Measurements from ENCODE around the gene EPB41L4B. TPM values are rescaled to one million over a fixed set of nuclear protein-coding genes. Genes with fewer than 3 reads are reported as not detected.
"Not testable (repeated sequence)": the region's sequence is repeated elsewhere in the genome, so short reads cannot be mapped to it uniquely, and the experiment has no call there.

EPB41L4B gene
- 0.71 TPM for total RNA-seq
- polyA plus RNA-seq, result 4.2 TPM
- long read RNA-seq, donor 1, result 0 reads
- long read RNA-seq, donor 2, result 0 reads
- long read RNA-seq, donor 3, result 0 reads
- long read RNA-seq, donor 4, result 0 reads
- long read RNA-seq, donor 5, full-length matches to known transcripts, result 2 of 2 reads
- long read RNA-seq, donor 5, partial matches to known transcripts, result 0 of 2 reads
- long read RNA-seq, donor 5, other reads (novel, unspliced or antisense), result 0 of 2 reads
- long read RNA-seq, donor 6, result 0 reads
- long read RNA-seq, donor 7, result 0 reads
- long read RNA-seq, donor 8, result 0 reads
- long read RNA-seq, donor 9, result 0 reads
- long read RNA-seq, donor 10, result 0 reads

- under 1% methylated on average over 72 of the region's 72 CpGs for WGBS
- H3K27ac ChIP-seq (ENCODE audit: low read depth in 1 of 2, low read length in 1 of 2), result no peak within 1 kb of the TSS
- peak; percentile 27 to 89 (median 73) for DNase-seq (ENCODE audit: low read depth in 6 of 9, low spot score in 9 of 9)
- H3K9me3 ChIP-seq (ENCODE audit: control insufficient read depth in 2 of 2, insufficient read depth in 1 of 2, low read length in 1 of 2), result no peaks in the 10 kb centered on the region
- peak within 1 kb of the TSS in 1 of 2 donors; percentile 50 for H3K4me3 ChIP-seq (ENCODE audit: low read length in 2 of 2)
- peaks cover 3 to 7% of the 10 kb centered on the region in 2 donors for H3K4me1 ChIP-seq (ENCODE audit: control insufficient read depth in 2 of 2, insufficient read depth in 2 of 2, low read length in 2 of 2)
- H3K36me3 ChIP-seq (ENCODE audit: control insufficient read depth in 2 of 2, insufficient read depth in 2 of 2, low read length in 1 of 2), result no peaks in the 10 kb centered on the region
- peaks cover 48 to 52% of the 10 kb centered on the region in 2 donors for H3K27me3 ChIP-seq (ENCODE audit: control insufficient read depth in 2 of 2, insufficient read depth in 1 of 2, low read length in 1 of 2)
Observed at GRCh38 chr9:109320742-109321448, at the start of gene EPB41L4B. Gene EPB41L4B (minus strand): TSS chr9:109321059. CDS start chr9:109320446, 613 bp downstream.

GRCh38 chr9:109369285-109369684 lies 48.4 kb upstream of the EPB41L4B start:
- no peaks in the 10 kb centered on the region for H3K36me3 ChIP-seq (ENCODE audit: control insufficient read depth in 2 of 2, insufficient read depth in 2 of 2, low read length in 1 of 2)
- no peaks in the 10 kb centered on the region for H3K9me3 ChIP-seq (ENCODE audit: control insufficient read depth in 2 of 2, insufficient read depth in 1 of 2, low read length in 1 of 2)
- no peak for DNase-seq (ENCODE audit: low read depth in 6 of 9, low spot score in 9 of 9)
- 89% methylated on average over 2 of the region's 2 CpGs for WGBS
- no peak overlapping the region for H3K4me3 ChIP-seq (ENCODE audit: low read length in 2 of 2)
- H3K27ac ChIP-seq (ENCODE audit: low read depth in 1 of 2, low read length in 1 of 2), result no peak overlapping the region
- H3K27me3 ChIP-seq (ENCODE audit: control insufficient read depth in 2 of 2, insufficient read depth in 1 of 2, low read length in 1 of 2), result no peaks in the 10 kb centered on the region
- no peaks in the 10 kb centered on the region for H3K4me1 ChIP-seq (ENCODE audit: control insufficient read depth in 2 of 2, insufficient read depth in 2 of 2, low read length in 2 of 2)

DNA sequence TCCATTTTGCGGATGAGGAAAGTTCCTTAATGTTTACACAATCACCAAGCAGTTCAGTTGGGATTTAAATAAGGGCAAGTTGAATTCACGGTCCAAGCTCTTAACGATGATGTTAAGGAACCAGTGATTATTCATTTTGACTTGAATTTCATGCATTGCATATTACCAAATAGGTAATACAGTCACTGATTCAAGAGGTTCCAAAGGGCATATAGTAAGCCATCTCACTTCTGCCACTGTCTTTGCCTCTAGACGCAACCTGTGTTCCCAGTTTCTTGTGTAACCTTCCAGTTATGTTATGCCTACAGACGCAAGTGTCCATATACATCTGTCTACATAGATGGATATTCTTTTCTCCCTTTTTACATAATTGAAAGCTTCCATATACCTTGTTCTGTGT lies 39.9 kb upstream of the EPB41L4B start:
- H3K27ac ChIP-seq (ENCODE audit: low read depth in 1 of 2, low read length in 1 of 2), result no peak overlapping the region
- WGBS, result 95% methylated on average over 5 of the region's 5 CpGs
- H3K4me1 ChIP-seq (ENCODE audit: control insufficient read depth in 2 of 2, insufficient read depth in 2 of 2, low read length in 2 of 2), result no peaks in the 10 kb centered on the region
- no peaks in the 10 kb centered on the region for H3K27me3 ChIP-seq (ENCODE audit: control insufficient read depth in 2 of 2, insufficient read depth in 1 of 2, low read length in 1 of 2)
- no peaks in the 10 kb centered on the region for H3K9me3 ChIP-seq (ENCODE audit: control insufficient read depth in 2 of 2, insufficient read depth in 1 of 2, low read length in 1 of 2)
- no peak overlapping the region for H3K4me3 ChIP-seq (ENCODE audit: low read length in 2 of 2)
- no peak for DNase-seq (ENCODE audit: low read depth in 6 of 9, low spot score in 9 of 9)
- no peaks in the 10 kb centered on the region for H3K36me3 ChIP-seq (ENCODE audit: control insufficient read depth in 2 of 2, insufficient read depth in 2 of 2, low read length in 1 of 2)

GRCh38 chr9:109358968-109359603 lies 38.2 kb upstream of the EPB41L4B start:
- 93% methylated on average over 8 of the region's 8 CpGs for WGBS
- H3K27ac ChIP-seq (ENCODE audit: low read depth in 1 of 2, low read length in 1 of 2); H3K4me3 ChIP-seq (ENCODE audit: low read length in 2 of 2); H3K4me1 ChIP-seq (ENCODE audit: control insufficient read depth in 2 of 2, insufficient read depth in 2 of 2, low read length in 2 of 2); DNase-seq (ENCODE audit: low read depth in 6 of 9, low spot score in 9 of 9); H3K9me3 ChIP-seq (ENCODE audit: control insufficient read depth in 2 of 2, insufficient read depth in 1 of 2, low read length in 1 of 2); H3K36me3 ChIP-seq (ENCODE audit: control insufficient read depth in 2 of 2, insufficient read depth in 2 of 2, low read length in 1 of 2); H3K27me3 ChIP-seq (ENCODE audit: control insufficient read depth in 2 of 2, insufficient read depth in 1 of 2, low read length in 1 of 2): not testable (repeated sequence)

DNA sequence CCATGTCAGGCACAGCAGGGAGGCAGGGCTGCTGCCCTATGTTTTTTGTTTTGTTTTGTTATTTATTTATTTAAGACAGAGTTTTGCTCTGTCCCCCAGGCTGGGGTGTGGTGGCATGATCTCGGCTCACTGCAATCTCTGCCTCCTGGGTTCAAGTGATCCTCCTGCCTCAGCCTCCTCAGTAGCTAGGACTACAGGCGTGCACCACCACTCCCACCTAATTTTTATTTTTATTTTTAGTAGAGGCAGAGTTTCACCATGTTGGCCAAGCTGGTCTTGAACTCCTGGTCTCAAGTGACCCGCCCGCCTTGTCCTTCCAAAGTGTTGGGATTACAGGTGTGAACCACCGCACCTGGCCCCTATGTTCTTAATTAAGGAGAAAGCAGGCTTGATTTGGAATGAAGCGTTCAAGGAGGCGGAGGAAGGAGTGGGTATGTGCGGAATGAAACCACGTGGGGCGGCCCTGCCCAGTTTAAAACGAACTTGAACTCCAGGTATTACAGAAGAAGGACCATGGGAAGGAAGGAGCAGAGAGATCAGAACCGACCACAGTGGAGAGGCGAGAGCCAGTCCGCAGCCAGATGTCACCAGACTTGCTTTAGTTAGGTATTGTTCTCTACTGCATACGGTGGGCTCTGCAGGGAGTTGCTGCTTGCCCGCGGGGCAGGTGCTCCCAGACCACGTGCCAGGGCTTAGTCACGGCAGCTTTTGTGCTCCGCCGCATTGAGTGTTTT lies 34.9 kb upstream of the EPB41L4B start:
- Histone ChIP-seq H3K36me3 (ENCODE audit: control insufficient read depth in 2 of 2, insufficient read depth in 2 of 2, low read length in 1 of 2) (no peaks in the 10 kb centered on the region), H3K27ac (ENCODE audit: low read depth in 1 of 2, low read length in 1 of 2) (no peak overlapping the region), H3K4me1 (ENCODE audit: control insufficient read depth in 2 of 2, insufficient read depth in 2 of 2, low read length in 2 of 2) (no peaks in the 10 kb centered on the region), H3K4me3 (ENCODE audit: low read length in 2 of 2) (no peak overlapping the region), H3K9me3 (ENCODE audit: control insufficient read depth in 2 of 2, insufficient read depth in 1 of 2, low read length in 1 of 2) (no peaks in the 10 kb centered on the region), H3K27me3 (ENCODE audit: control insufficient read depth in 2 of 2, insufficient read depth in 1 of 2, low read length in 1 of 2) (no peaks in the 10 kb centered on the region)
- no peak for DNase-seq (ENCODE audit: low read depth in 6 of 9, low spot score in 9 of 9)
- WGBS, result 91% methylated on average over 21 of the region's 21 CpGs

DNA sequence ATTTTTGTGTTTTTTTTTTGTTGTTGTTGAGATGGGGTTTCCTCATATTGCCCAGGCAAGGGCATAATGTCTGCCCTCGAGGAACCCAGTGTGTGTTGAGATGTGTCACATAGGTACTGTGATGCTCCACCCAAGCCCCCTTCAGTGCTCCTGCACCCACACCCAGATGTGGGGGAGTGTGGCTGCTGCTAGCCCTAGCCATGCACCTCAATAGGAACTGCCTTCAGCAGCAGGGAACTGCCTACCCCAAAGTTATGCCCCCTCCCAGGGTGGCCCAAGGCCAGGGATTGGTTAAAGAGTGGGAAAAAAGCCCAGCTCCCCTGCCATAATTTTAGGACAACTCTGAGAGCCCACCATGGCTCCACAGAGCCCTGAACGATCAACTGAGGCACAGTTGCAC lies 33.3 kb upstream of the EPB41L4B start:
- Histone ChIP-seq H3K27me3 (ENCODE audit: control insufficient read depth in 2 of 2, insufficient read depth in 1 of 2, low read length in 1 of 2) (no peaks in the 10 kb centered on the region), H3K27ac (ENCODE audit: low read depth in 1 of 2, low read length in 1 of 2) (no peak overlapping the region), H3K4me1 (ENCODE audit: control insufficient read depth in 2 of 2, insufficient read depth in 2 of 2, low read length in 2 of 2) (no peaks in the 10 kb centered on the region), H3K4me3 (ENCODE audit: low read length in 2 of 2) (no peak overlapping the region), H3K9me3 (ENCODE audit: control insufficient read depth in 2 of 2, insufficient read depth in 1 of 2, low read length in 1 of 2) (no peaks in the 10 kb centered on the region), H3K36me3 (ENCODE audit: control insufficient read depth in 2 of 2, insufficient read depth in 2 of 2, low read length in 1 of 2) (no peaks in the 10 kb centered on the region)
- no peak for DNase-seq (ENCODE audit: low read depth in 6 of 9, low spot score in 9 of 9)
- 90% methylated on average over 2 of the region's 2 CpGs for WGBS

DNA sequence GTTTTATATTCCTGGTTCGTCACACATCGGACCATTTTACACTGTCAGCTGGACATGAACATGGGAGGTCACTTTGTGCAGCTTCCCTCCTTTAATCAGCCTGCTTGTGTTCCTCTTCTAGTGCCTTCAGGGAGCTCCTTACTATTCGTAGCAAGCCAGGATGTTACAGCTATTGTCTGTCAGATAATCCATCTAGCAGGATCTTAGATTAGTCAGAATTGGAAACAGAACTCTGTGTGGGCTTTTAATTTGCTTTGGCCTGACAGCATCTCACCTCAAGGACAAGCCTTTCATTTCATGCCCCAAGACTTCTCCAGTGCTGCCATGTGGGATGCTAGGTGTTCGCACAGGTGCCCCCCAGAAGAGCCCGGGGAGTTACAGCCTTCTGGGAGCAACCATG lies 30.2 kb upstream of the EPB41L4B start:
- H3K9me3 ChIP-seq (ENCODE audit: control insufficient read depth in 2 of 2, insufficient read depth in 1 of 2, low read length in 1 of 2), result no peaks in the 10 kb centered on the region
- no peak overlapping the region for H3K27ac ChIP-seq (ENCODE audit: low read depth in 1 of 2, low read length in 1 of 2)
- no peak overlapping the region for H3K4me3 ChIP-seq (ENCODE audit: low read length in 2 of 2)
- no peaks in the 10 kb centered on the region for H3K27me3 ChIP-seq (ENCODE audit: control insufficient read depth in 2 of 2, insufficient read depth in 1 of 2, low read length in 1 of 2)
- no peak for DNase-seq (ENCODE audit: low read depth in 6 of 9, low spot score in 9 of 9)
- 84% methylated on average over 5 of the region's 5 CpGs for WGBS
- H3K4me1 ChIP-seq (ENCODE audit: control insufficient read depth in 2 of 2, insufficient read depth in 2 of 2, low read length in 2 of 2), result no peaks in the 10 kb centered on the region
- H3K36me3 ChIP-seq (ENCODE audit: control insufficient read depth in 2 of 2, insufficient read depth in 2 of 2, low read length in 1 of 2), result no peaks in the 10 kb centered on the region

DNA sequence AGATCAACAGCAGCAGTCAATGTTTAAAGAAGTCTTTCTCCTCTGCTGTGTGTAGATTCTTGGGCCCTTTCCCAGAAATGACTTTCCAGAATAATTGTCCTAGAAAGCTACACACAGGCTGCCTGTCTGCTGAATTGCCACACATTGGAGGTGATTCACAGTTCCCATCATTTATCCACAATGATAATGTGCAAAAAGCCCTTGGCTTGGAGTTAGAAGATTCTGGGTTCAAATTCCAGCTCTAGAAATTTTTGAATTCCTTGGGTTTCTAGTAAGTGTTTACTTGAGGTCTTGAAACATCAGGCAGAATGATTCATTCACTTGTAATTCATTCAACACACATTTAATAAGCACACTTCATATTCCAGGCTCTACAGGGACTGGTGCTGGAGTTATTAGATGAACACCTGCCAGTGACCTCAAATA lies 28.6 kb upstream of the EPB41L4B start:
- no peak overlapping the region for H3K4me3 ChIP-seq (ENCODE audit: low read length in 2 of 2)
- H3K27ac ChIP-seq (ENCODE audit: low read depth in 1 of 2, low read length in 1 of 2), result no peak overlapping the region
- no peaks in the 10 kb centered on the region for H3K36me3 ChIP-seq (ENCODE audit: control insufficient read depth in 2 of 2, insufficient read depth in 2 of 2, low read length in 1 of 2)
- no peak for DNase-seq (ENCODE audit: low read depth in 6 of 9, low spot score in 9 of 9)
- no peaks in the 10 kb centered on the region for H3K27me3 ChIP-seq (ENCODE audit: control insufficient read depth in 2 of 2, insufficient read depth in 1 of 2, low read length in 1 of 2)
- H3K9me3 ChIP-seq (ENCODE audit: control insufficient read depth in 2 of 2, insufficient read depth in 1 of 2, low read length in 1 of 2), result no peaks in the 10 kb centered on the region
- H3K4me1 ChIP-seq (ENCODE audit: control insufficient read depth in 2 of 2, insufficient read depth in 2 of 2, low read length in 2 of 2), result no peaks in the 10 kb centered on the region

GRCh38 chr9:109346904-109347303 lies 26.0 kb upstream of the EPB41L4B start:
- Histone ChIP-seq H3K36me3 (ENCODE audit: control insufficient read depth in 2 of 2, insufficient read depth in 2 of 2, low read length in 1 of 2) (no peaks in the 10 kb centered on the region), H3K4me3 (ENCODE audit: low read length in 2 of 2) (no peak overlapping the region), H3K9me3 (ENCODE audit: control insufficient read depth in 2 of 2, insufficient read depth in 1 of 2, low read length in 1 of 2) (no peaks in the 10 kb centered on the region), H3K27me3 (ENCODE audit: control insufficient read depth in 2 of 2, insufficient read depth in 1 of 2, low read length in 1 of 2) (no peaks in the 10 kb centered on the region), H3K27ac (ENCODE audit: low read depth in 1 of 2, low read length in 1 of 2) (no peak overlapping the region), H3K4me1 (ENCODE audit: control insufficient read depth in 2 of 2, insufficient read depth in 2 of 2, low read length in 2 of 2) (no peaks in the 10 kb centered on the region)
- no peak for DNase-seq (ENCODE audit: low read depth in 6 of 9, low spot score in 9 of 9)
- WGBS, result 97% methylated on average over 3 of the region's 3 CpGs

All from thymus (tissue), 14 donors.